ENCODE results near the gene SAPCD2.
A peak's percentile ranks its signal among the peaks of the same experiment; 100 is the strongest.
"Not testable (repeated sequence)": the region's sequence is repeated elsewhere in the genome, so short reads cannot be mapped to it uniquely, and the experiment has no call there.

The SAPCD2 gene

DNA sequence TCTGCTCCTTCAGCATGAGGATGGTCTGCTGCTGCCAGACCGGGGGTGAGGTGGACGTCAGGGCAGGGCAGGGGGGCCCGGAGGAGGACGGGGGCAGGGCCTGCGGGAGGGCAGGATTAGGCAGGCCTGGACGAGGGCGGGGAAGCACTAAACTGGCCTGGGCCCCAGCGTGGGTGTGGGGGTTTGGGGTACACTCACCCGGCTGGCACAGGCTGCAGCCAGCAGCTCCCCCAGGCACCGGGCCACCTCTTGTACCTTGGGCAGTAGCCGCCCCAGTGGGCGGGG lies 5.5 kb downstream of the SAPCD2 start:
- Histone ChIP-seq H3K9me3 (ENCODE audit: severe bottlenecking) (no peaks in the 10 kb centered on the region), H3K4me3 (ENCODE audit: low read depth, low read length) (no peak overlapping the region), H3K27ac (no peak overlapping the region), H3K36me3 (peaks cover 42% of the 10 kb centered on the region), H3K27me3 (ENCODE audit: insufficient read depth, low read depth, severe bottlenecking) (no peaks in the 10 kb centered on the region)
- no peak for DNase-seq
- TF ChIP-seq, protein P1, sequence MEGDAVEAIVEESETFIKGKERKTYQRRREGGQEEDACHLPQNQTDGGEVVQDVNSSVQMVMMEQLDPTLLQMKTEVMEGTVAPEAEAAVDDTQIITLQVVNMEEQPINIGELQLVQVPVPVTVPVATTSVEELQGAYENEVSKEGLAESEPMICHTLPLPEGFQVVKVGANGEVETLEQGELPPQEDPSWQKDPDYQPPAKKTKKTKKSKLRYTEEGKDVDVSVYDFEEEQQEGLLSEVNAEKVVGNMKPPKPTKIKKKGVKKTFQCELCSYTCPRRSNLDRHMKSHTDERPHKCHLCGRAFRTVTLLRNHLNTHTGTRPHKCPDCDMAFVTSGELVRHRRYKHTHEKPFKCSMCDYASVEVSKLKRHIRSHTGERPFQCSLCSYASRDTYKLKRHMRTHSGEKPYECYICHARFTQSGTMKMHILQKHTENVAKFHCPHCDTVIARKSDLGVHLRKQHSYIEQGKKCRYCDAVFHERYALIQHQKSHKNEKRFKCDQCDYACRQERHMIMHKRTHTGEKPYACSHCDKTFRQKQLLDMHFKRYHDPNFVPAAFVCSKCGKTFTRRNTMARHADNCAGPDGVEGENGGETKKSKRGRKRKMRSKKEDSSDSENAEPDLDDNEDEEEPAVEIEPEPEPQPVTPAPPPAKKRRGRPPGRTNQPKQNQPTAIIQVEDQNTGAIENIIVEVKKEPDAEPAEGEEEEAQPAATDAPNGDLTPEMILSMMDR (IDR thresholded peaks at IDR 0.05; ENCODE audit: low read depth, low read length), result no peak

GRCh38 chr9:137064027-137064879 lies 6.1 kb downstream of the SAPCD2 start:
- H3K9me3 ChIP-seq (ENCODE audit: severe bottlenecking), result no peaks in the 10 kb centered on the region
- H3K27ac ChIP-seq, result peak overlapping the region; percentile 50
- peak; percentile 78 for DNase-seq
- H3K4me3 ChIP-seq (ENCODE audit: low read depth, low read length), result no peak overlapping the region
- TF ChIP-seq, protein P1 (IDR thresholded peaks at IDR 0.05; ENCODE audit: low read depth, low read length), result peak; percentile 94
- H3K27me3 ChIP-seq (ENCODE audit: insufficient read depth, low read depth, severe bottlenecking), result no peaks in the 10 kb centered on the region
- peaks cover 42% of the 10 kb centered on the region for H3K36me3 ChIP-seq

DNA sequence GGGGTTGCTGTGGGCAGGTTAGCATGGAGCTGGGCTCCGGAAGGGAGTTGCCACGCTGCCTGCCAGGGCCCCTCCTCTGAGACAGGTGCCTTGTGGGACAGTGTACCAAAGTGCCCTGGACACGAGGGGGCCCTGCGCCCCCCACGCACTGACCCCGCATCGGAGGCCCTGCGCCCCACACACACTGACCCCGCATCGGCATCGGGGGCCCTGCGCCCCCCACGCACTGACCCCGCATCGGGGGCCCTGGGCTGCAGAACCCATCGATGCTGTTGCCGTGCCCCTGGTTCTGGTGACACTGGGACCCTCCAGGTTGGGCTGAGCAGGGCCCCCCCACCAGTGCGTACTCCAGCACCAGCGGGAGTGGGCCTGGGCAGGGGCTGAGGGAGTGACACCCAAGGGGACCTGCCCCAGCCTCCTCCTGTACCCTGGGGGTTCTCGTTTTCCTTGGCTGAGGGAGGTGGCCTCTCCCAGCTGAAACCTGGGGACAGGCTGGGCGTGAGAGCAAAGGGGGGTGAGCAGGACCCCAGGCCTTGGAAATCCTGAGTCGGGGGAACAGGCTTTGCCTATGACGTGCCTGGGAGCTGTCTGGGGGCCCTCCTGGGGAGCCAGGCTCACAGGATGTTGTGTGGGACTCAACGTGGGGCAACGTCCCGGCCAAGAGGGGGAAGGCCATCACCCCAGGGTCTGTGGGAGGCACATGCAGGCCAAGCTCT lies 6.9 kb downstream of the SAPCD2 start:
- Histone ChIP-seq H3K27ac (peak overlapping the region; percentile 50), H3K9me3 (ENCODE audit: severe bottlenecking) (no peaks in the 10 kb centered on the region), H3K4me3 (ENCODE audit: low read depth, low read length) (no peak overlapping the region), H3K27me3 (ENCODE audit: insufficient read depth, low read depth, severe bottlenecking) (no peaks in the 10 kb centered on the region), H3K36me3 (peaks cover 40% of the 10 kb centered on the region)
- TF ChIP-seq, protein P1 (IDR thresholded peaks at IDR 0.05; ENCODE audit: low read depth, low read length), result no peak
- DNase-seq, result no peak

GRCh38 chr9:137062798-137063197 lies 7.6 kb downstream of the SAPCD2 start:
- DNase-seq; H3K9me3 ChIP-seq (ENCODE audit: severe bottlenecking); H3K27ac ChIP-seq; H3K27me3 ChIP-seq (ENCODE audit: insufficient read depth, low read depth, severe bottlenecking); H3K4me3 ChIP-seq (ENCODE audit: low read depth, low read length): not testable (repeated sequence)
- peaks cover 37% of the 10 kb centered on the region for H3K36me3 ChIP-seq

- TF ChIP-seq, protein P1 (IDR thresholded peaks at IDR 0.05; ENCODE audit: low read depth, low read length), result no peak
- peaks cover 36% of the 10 kb centered on the region for H3K36me3 ChIP-seq
- no peak for DNase-seq
- H3K4me3 ChIP-seq (ENCODE audit: low read depth, low read length), result no peak overlapping the region
- H3K27ac ChIP-seq, result no peak overlapping the region
- no peaks in the 10 kb centered on the region for H3K27me3 ChIP-seq (ENCODE audit: insufficient read depth, low read depth, severe bottlenecking)
- no peaks in the 10 kb centered on the region for H3K9me3 ChIP-seq (ENCODE audit: severe bottlenecking)
Observed at GRCh38 chr9:137062384-137062783, 8.0 kb downstream of the SAPCD2 start.

GRCh38 chr9:137058521-137059234 lies 11.7 kb downstream of the SAPCD2 start:
- peak; percentile 65 for DNase-seq
- no peak overlapping the region for H3K4me3 ChIP-seq (ENCODE audit: low read depth, low read length)
- no peaks in the 10 kb centered on the region for H3K27me3 ChIP-seq (ENCODE audit: insufficient read depth, low read depth, severe bottlenecking)
- TF ChIP-seq, protein P1 (IDR thresholded peaks at IDR 0.05; ENCODE audit: low read depth, low read length), result 0 out of 2 replicates have a peak, but pooled peaks have one; percentile 2
- peaks cover 1% of the 10 kb centered on the region; the same call in 1 of the 2 replicates for H3K36me3 ChIP-seq
- H3K9me3 ChIP-seq (ENCODE audit: severe bottlenecking), result no peaks in the 10 kb centered on the region
- H3K27ac ChIP-seq, result no peak overlapping the region
